HS-5 (cell line): ENCODE measurements around the gene CORT.
"Not testable (repeated sequence)": the region's sequence is repeated elsewhere in the genome, so short reads cannot be mapped to it uniquely, and the experiment has no call there.

Source experiments
- DNase-seq: peaks from one replicate; pipeline ENCODE4 v3.0.0-alpha.2; 2012; ENCODE audit warnings: low read depth

Gene CORT

GRCh38 chr1:10438677-10439163 is 11.1 kb upstream of the CORT start:
- no peak for DNase-seq

GRCh38 chr1:10440305-10440704 is 9.5 kb upstream of the CORT start:
- DNase-seq: no peak

- no peak for DNase-seq
Measured at GRCh38 chr1:10440794-10441193, 9.0 kb upstream of the CORT start.

- DNase-seq: no peak
Measured at GRCh38 chr1:10444248-10444647, 5.6 kb upstream of the CORT start.

- no peak for DNase-seq
Measured at GRCh38 chr1:10444795-10445397, 4.9 kb upstream of the CORT start.

GRCh38 chr1:10446790-10447422 is 2.9 kb upstream of the CORT start:
- DNase-seq: no peak

GRCh38 chr1:10450156-10450814 is 454 bp downstream of the CORT start:
- no peak for DNase-seq

GRCh38 chr1:10450836-10451235 is 1.0 kb downstream of the CORT start:
- DNase-seq: no peak

- no peak for DNase-seq
Measured at GRCh38 chr1:10451287-10451686, 1.5 kb downstream of the CORT start.

- DNase-seq: no peak
Measured at GRCh38 chr1:10456048-10456447, 6.2 kb downstream of the CORT start.

- no peak for DNase-seq
Measured at GRCh38 chr1:10456661-10457060, 6.8 kb downstream of the CORT start.

- not testable (repeated sequence) for DNase-seq
Measured at GRCh38 chr1:10457462-10457861, 7.6 kb downstream of the CORT start.

- DNase-seq: no peak
Measured at GRCh38 chr1:10457875-10458274, 8.0 kb downstream of the CORT start.

- DNase-seq: peak; percentile 48
Measured at GRCh38 chr1:10459184-10459583, 9.4 kb downstream of the CORT start.

GRCh38 chr1:10467078-10467477 is 17.2 kb downstream of the CORT start:
- DNase-seq: no peak

- no peak for DNase-seq
Measured at GRCh38 chr1:10470043-10470442, 20.2 kb downstream of the CORT start.

GRCh38 chr1:10471411-10472219 is 21.8 kb downstream of the CORT start:
- no peak for DNase-seq

- peak; percentile 82 for DNase-seq
Measured at GRCh38 chr1:10472220-10473144, 22.7 kb downstream of the CORT start, which contains the start of gene DFFA. DFFA (minus strand) TSS chr1:10472529; CDS start chr1:10472458, 71 bp downstream.

- no peak for DNase-seq
Measured at GRCh38 chr1:10473145-10473765, 23.4 kb downstream of the CORT start.

- DNase-seq: not testable (repeated sequence)
Measured at GRCh38 chr1:10474309-10474612, 24.4 kb downstream of the CORT start.
